ENCODE results near the gene GALNT10. TPM values are rescaled to one million over a fixed set of nuclear protein-coding genes. Genes with fewer than 3 reads are reported as not detected.
"Not testable (repeated sequence)": the region's sequence is repeated elsewhere in the genome, so short reads cannot be mapped to it uniquely, and the experiment has no call there.

The GALNT10 gene
- polyA plus RNA-seq, 1 donor (not counting 4 experiments of a cell fraction or from before 2014, with no cell fraction given) = 17.9 TPM

DNA sequence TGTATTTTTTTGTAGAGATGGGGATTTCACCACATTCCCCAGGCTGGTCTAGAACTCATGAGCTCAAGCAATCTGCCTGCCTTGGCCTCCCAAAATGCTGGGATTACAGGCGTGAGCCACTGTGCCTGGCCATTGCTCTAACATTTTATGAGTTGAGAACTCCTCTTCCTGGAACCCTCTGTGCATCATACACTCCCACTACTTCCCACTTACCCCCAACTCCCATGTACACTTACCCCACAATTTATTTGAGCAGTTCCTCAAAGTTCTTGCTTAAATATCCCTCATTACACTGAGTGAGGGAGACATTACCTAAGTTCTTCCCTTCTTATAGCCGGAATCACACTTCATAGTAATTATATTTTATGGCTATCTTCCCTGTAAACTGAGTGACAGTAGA lies 42.9 kb upstream of the GALNT10 start:
- Histone ChIP-seq H3K36me3 (ENCODE audit: control insufficient read depth in 2 of 2, extremely low read depth in 1 of 2, insufficient read depth in 2 of 2, low read length in 2 of 2) (no peaks in the 10 kb centered on the region), H3K4me1 (ENCODE audit: control insufficient read depth, extremely low read depth, insufficient read depth, low read length) (no peaks in the 10 kb centered on the region), H4K20me1 (ENCODE audit: control insufficient read depth, extremely low read depth, insufficient read depth, low read length) (no peaks in the 10 kb centered on the region), H3K9me3 (ENCODE audit: control insufficient read depth, low read depth, low read length) (no peaks in the 10 kb centered on the region), H3K27me3 (ENCODE audit: control insufficient read depth, extremely low read depth, insufficient read depth, low read length) (no peaks in the 10 kb centered on the region), H3K79me2 (ENCODE audit: control insufficient read depth, insufficient read depth, low read length) (no peaks in the 10 kb centered on the region), H3K27ac (ENCODE audit: control insufficient read depth, insufficient read depth, low read length) (no peak overlapping the region), H3K9me1 (ENCODE audit: control insufficient read depth, extremely low read depth, insufficient read depth, low read length) (no peaks in the 10 kb centered on the region), H3K4me2 (ENCODE audit: control insufficient read depth, extremely low read depth, insufficient read depth, low read depth, low read length) (no peak overlapping the region), H2AFZ (ENCODE audit: control insufficient read depth, low read length) (no peak overlapping the region), H3K4me3 (ENCODE audit: control insufficient read depth in 2 of 3, extremely low read depth in 1 of 3, insufficient read depth in 2 of 3, low read depth in 1 of 3, low read length in 3 of 3) (no peak overlapping the region), H3K9ac (ENCODE audit: control insufficient read depth, extremely low read depth, insufficient read depth, low read length) (no peak overlapping the region)
- TF ChIP-seq EZH2 (IDR thresholded peaks at IDR 0.05; ENCODE audit: low read length) = no peak
- TF ChIP-seq, protein P1, sequence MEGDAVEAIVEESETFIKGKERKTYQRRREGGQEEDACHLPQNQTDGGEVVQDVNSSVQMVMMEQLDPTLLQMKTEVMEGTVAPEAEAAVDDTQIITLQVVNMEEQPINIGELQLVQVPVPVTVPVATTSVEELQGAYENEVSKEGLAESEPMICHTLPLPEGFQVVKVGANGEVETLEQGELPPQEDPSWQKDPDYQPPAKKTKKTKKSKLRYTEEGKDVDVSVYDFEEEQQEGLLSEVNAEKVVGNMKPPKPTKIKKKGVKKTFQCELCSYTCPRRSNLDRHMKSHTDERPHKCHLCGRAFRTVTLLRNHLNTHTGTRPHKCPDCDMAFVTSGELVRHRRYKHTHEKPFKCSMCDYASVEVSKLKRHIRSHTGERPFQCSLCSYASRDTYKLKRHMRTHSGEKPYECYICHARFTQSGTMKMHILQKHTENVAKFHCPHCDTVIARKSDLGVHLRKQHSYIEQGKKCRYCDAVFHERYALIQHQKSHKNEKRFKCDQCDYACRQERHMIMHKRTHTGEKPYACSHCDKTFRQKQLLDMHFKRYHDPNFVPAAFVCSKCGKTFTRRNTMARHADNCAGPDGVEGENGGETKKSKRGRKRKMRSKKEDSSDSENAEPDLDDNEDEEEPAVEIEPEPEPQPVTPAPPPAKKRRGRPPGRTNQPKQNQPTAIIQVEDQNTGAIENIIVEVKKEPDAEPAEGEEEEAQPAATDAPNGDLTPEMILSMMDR (optimal IDR thresholded peaks at IDR 0.05 in 1 of 3, IDR thresholded peaks at IDR 0.05 in 1 of 3, conservative IDR thresholded peaks at IDR 0.05 in 1 of 3; ENCODE audit: extremely low read depth in 1 of 3, insufficient read depth in 2 of 3, low read length in 3 of 3) = no peak
- FAIRE-seq = no peak
- no peak for DNase-seq (ENCODE audit: low read depth, low spot score)
- dilution Hi-C loops (cut with MboI; ENCODE audit: extremely low pct_ligation_motif_present, low sequenced_read_pairs) = no loop called here

DNA sequence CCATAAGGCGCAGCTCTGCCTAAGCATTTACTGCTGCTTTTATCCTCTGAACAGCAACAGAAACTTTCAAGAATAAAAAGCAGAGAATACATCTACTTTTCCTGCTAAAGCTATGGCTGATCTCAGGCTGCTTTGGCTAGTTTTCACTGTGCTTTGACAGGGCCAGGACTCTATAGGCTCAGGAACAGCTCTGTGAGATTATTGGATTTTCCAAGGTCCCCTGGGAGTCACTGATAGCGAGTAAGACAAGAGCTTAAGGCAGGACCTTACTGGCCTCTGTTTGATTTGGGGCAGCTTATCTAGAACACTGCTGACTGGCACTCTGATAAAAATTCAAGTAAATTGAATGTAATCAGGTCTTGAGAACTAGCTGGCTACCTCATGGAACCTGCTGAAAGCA lies 40.1 kb upstream of the GALNT10 start:
- H3K79me2 ChIP-seq (ENCODE audit: control insufficient read depth, insufficient read depth, low read length); FAIRE-seq; H3K4me1 ChIP-seq (ENCODE audit: control insufficient read depth, extremely low read depth, insufficient read depth, low read length); H3K4me2 ChIP-seq (ENCODE audit: control insufficient read depth, extremely low read depth, insufficient read depth, low read depth, low read length); H3K9me1 ChIP-seq (ENCODE audit: control insufficient read depth, extremely low read depth, insufficient read depth, low read length); H3K27ac ChIP-seq (ENCODE audit: control insufficient read depth, insufficient read depth, low read length); H2AFZ ChIP-seq (ENCODE audit: control insufficient read depth, low read length); H3K27me3 ChIP-seq (ENCODE audit: control insufficient read depth, extremely low read depth, insufficient read depth, low read length); H4K20me1 ChIP-seq (ENCODE audit: control insufficient read depth, extremely low read depth, insufficient read depth, low read length); H3K9ac ChIP-seq (ENCODE audit: control insufficient read depth, extremely low read depth, insufficient read depth, low read length); H3K36me3 ChIP-seq (ENCODE audit: control insufficient read depth in 2 of 2, extremely low read depth in 1 of 2, insufficient read depth in 2 of 2, low read length in 2 of 2); dilution Hi-C loops (cut with MboI; ENCODE audit: extremely low pct_ligation_motif_present, low sequenced_read_pairs); H3K9me3 ChIP-seq (ENCODE audit: control insufficient read depth, low read depth, low read length); DNase-seq (ENCODE audit: low read depth, low spot score); H3K4me3 ChIP-seq (ENCODE audit: control insufficient read depth in 2 of 3, extremely low read depth in 1 of 3, insufficient read depth in 2 of 3, low read depth in 1 of 3, low read length in 3 of 3): not testable (repeated sequence)

Measured in keratinocyte (primary cell).